ENCODE data around the gene AGBL4.

GRCh38 chr1:48571303-48571987 is 1452.3 kb downstream of the AGBL4 start:
- no peak for TF ChIP-seq EZH2 (IDR thresholded peaks at IDR 0.05; ENCODE audit: borderline replicate concordance, low read length)
- TF ChIP-seq CTCF (IDR thresholded peaks at IDR 0.05; ENCODE audit: low read length), result no peak

Measured in OCI-LY1 (cell line).